SK-N-SH treated with all-trans-retinoic acid at 6 μM for 48 hours (cell line): ENCODE results near the gene MYOCD.

Experiments used
- ATAC-seq: fragments of 200-7000 bp; cut with Tn5 transposase; 3 replicates; pipeline ENCODE4 v1.9.1; 2020; ENCODE audit warnings: mild to moderate bottlenecking, moderate library complexity
- ARNTL ChIP-seq: fragments of 450-650 bp; formaldehyde crosslinking; IDR thresholded peaks from 2 replicates; pipeline ENCODE4 v1.5.0; 2020; ENCODE audit warnings: low read depth, mild to moderate bottlenecking, moderate library complexity, borderline replicate concordance
- BACH2 ChIP-seq: fragments of 250-450 bp; sonication (Bioruptor Pico); IDR thresholded peaks from 2 replicates; pipeline ENCODE4 v1.9.0; 2021; ENCODE audit warnings: mild to moderate bottlenecking, borderline replicate concordance
- CREB5 ChIP-seq: fragments of 250-450 bp; sonication (Bioruptor Pico); IDR thresholded peaks from 2 replicates; pipeline ENCODE4 v1.5.1; 2020; ENCODE audit warnings: low read depth, mild to moderate bottlenecking, moderate library complexity
- CSDC2 ChIP-seq: fragments of 250-450 bp; sonication (Bioruptor Pico); IDR thresholded peaks from 2 replicates; pipeline ENCODE4 v1.5.0; 2020; ENCODE audit warnings: mild to moderate bottlenecking, moderate library complexity
- ESRRG ChIP-seq: fragments of 250-450 bp; sonication (Bioruptor Pico); IDR thresholded peaks from 2 replicates; pipeline ENCODE4 v1.6.1; 2021; ENCODE audit warnings: mild to moderate bottlenecking
- GLIS3 ChIP-seq: fragments of 250-450 bp; sonication (Bioruptor Pico); IDR thresholded peaks from 2 replicates; pipeline ENCODE4 v1.5.0; 2020; ENCODE audit warnings: mild to moderate bottlenecking, moderate library complexity
- ISL1 ChIP-seq: fragments of 250-450 bp; sonication (Bioruptor Pico); IDR thresholded peaks from 2 replicates; pipeline ENCODE4 v2.1.2; 2022; ENCODE audit warnings: mild to moderate bottlenecking, moderate library complexity
- OSR1 ChIP-seq: fragments of 250-450 bp; sonication (Bioruptor Pico); IDR thresholded peaks from 2 replicates; pipeline ENCODE4 v1.8.0; 2022; ENCODE audit warnings: moderate library complexity, mild to moderate bottlenecking, inconsistent platforms
- PPARA ChIP-seq: fragments of 250-450 bp; sonication (Bioruptor Pico); IDR thresholded peaks from 2 replicates; pipeline ENCODE4 v1.5.0; 2020; ENCODE audit warnings: mild to moderate bottlenecking, borderline replicate concordance
- RARB ChIP-seq: fragments of 250-450 bp; sonication (Bioruptor Pico); IDR thresholded peaks from 2 replicates; pipeline ENCODE4 v1.8.0; 2021; ENCODE audit warnings: mild to moderate bottlenecking, moderate library complexity
- TCF4 ChIP-seq: fragments of 250-450 bp; sonication (Bioruptor Pico); IDR thresholded peaks from 2 replicates; pipeline ENCODE4 v1.8.0; 2021; ENCODE audit warnings: mild to moderate bottlenecking, moderate library complexity, borderline replicate concordance
- TOX ChIP-seq: fragments of 250-450 bp; sonication (Bioruptor Pico); IDR thresholded peaks from 2 replicates; pipeline ENCODE4 v1.8.0; 2021; ENCODE audit warnings: mild to moderate bottlenecking, moderate library complexity, borderline replicate concordance
- ZFP3 ChIP-seq: fragments of 250-450 bp; sonication (Bioruptor Pico); IDR thresholded peaks from 2 replicates; pipeline ENCODE4 v1.5.0; 2020; ENCODE audit warnings: mild to moderate bottlenecking, moderate library complexity
- ZFP30 ChIP-seq: fragments of 450-650 bp; formaldehyde crosslinking; IDR thresholded peaks from 2 replicates; pipeline ENCODE4 v1.5.0; 2022; ENCODE audit warnings: mild to moderate bottlenecking, moderate library complexity
- ZNF70 ChIP-seq: fragments of 450-650 bp; formaldehyde crosslinking; IDR thresholded peaks from 2 replicates; pipeline ENCODE4 v1.5.0; 2020; ENCODE audit warnings: mild to moderate bottlenecking, moderate library complexity
- ZNF8 ChIP-seq: fragments of 450-650 bp; formaldehyde crosslinking; IDR thresholded peaks from 2 replicates; pipeline ENCODE4 v1.5.0; 2020; ENCODE audit warnings: mild to moderate bottlenecking, moderate library complexity
- TF ChIP-seq, protein P1 (sequence below): fragments of 250-450 bp; sonication (Bioruptor Pico); IDR thresholded peaks from 2 replicates; pipeline ENCODE4 v1.5.0; 2020; ENCODE audit warnings: mild to moderate bottlenecking, moderate library complexity
- TF ChIP-seq, protein P2 (sequence below): fragments of 250-450 bp; sonication (Bioruptor Pico); IDR thresholded peaks from 2 replicates; pipeline ENCODE4 v1.5.1; 2021; ENCODE audit warnings: mild to moderate bottlenecking, moderate library complexity
- TF ChIP-seq, protein P3 (sequence below): fragments of 250-450 bp; sonication (Bioruptor Pico); IDR thresholded peaks from 2 replicates; pipeline ENCODE4 v1.8.0; 2020; ENCODE audit warnings: mild to moderate bottlenecking, moderate library complexity, borderline replicate concordance

Gene MYOCD

DNA sequence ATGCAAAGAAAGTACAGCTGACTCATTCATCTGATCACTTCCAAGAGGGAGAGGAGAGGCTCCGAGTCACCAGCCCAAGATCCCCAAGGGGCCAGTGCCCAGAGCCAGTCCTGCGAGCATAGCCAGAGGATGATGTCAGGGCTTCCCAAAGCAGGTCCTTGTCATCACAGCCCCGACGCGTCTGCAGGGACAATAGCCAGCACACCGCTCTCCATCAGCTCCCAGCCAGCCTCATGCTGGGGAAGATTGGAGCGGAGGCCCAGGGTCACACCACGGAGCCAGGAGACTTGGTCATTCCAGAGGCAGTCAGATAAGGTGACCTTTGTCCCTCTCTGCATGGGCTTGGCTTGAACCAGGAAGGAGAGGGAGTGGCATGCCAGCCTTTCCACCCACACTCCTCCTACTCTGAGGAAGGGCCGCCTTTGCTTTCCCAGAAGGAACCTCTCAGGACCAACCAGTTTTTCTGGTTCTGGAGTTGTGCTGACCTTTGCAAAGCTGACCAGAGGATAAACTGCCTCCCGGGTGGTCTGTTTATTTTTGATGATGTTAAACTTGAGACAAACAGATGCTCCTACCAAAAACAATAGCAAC is 65.3 kb downstream of the MYOCD start (continued):
- TF ChIP-seq, protein P1, sequence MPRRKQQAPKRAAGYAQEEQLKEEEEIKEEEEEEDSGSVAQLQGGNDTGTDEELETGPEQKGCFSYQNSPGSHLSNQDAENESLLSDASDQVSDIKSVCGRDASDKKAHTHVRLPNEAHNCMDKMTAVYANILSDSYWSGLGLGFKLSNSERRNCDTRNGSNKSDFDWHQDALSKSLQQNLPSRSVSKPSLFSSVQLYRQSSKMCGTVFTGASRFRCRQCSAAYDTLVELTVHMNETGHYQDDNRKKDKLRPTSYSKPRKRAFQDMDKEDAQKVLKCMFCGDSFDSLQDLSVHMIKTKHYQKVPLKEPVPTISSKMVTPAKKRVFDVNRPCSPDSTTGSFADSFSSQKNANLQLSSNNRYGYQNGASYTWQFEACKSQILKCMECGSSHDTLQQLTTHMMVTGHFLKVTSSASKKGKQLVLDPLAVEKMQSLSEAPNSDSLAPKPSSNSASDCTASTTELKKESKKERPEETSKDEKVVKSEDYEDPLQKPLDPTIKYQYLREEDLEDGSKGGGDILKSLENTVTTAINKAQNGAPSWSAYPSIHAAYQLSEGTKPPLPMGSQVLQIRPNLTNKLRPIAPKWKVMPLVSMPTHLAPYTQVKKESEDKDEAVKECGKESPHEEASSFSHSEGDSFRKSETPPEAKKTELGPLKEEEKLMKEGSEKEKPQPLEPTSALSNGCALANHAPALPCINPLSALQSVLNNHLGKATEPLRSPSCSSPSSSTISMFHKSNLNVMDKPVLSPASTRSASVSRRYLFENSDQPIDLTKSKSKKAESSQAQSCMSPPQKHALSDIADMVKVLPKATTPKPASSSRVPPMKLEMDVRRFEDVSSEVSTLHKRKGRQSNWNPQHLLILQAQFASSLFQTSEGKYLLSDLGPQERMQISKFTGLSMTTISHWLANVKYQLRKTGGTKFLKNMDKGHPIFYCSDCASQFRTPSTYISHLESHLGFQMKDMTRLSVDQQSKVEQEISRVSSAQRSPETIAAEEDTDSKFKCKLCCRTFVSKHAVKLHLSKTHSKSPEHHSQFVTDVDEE: no peak

DNA sequence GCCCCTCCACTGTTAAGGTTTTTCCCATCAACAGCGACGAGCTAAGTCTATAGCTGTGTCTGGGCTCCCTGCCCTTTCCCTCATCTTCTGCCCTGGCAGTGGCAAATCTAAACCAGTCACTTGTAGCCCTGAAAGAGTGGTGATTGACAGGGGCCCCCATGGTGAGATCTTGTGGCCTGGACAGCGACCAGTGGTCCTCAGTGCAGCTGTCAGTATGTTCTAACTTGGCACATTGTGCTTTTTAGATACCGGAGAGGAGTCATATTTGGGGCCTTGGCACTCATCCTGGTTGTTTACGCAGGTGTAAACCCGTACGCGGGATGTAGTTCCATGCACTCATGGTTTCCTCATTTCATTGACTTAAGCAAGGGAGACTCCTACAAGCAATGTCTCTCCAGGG is 66.1 kb downstream of the MYOCD start:
- no peak for ATAC-seq
- TF ChIP-seq ARNTL (CRISPR knock-in tag) (no peak), CSDC2 (CRISPR knock-in tag) (no peak), ZNF8 (CRISPR knock-in tag) (no peak), TCF4 (CRISPR knock-in tag) (no peak), GLIS3 (CRISPR knock-in tag) (no peak)
- TF ChIP-seq, protein P2, sequence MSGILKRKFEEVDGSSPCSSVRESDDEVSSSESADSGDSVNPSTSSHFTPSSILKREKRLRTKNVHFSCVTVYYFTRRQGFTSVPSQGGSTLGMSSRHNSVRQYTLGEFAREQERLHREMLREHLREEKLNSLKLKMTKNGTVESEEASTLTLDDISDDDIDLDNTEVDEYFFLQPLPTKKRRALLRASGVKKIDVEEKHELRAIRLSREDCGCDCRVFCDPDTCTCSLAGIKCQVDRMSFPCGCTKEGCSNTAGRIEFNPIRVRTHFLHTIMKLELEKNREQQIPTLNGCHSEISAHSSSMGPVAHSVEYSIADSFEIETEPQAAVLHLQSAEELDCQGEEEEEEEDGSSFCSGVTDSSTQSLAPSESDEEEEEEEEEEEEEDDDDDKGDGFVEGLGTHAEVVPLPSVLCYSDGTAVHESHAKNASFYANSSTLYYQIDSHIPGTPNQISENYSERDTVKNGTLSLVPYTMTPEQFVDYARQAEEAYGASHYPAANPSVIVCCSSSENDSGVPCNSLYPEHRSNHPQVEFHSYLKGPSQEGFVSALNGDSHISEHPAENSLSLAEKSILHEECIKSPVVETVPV (CRISPR knock-in tag): no peak

DNA sequence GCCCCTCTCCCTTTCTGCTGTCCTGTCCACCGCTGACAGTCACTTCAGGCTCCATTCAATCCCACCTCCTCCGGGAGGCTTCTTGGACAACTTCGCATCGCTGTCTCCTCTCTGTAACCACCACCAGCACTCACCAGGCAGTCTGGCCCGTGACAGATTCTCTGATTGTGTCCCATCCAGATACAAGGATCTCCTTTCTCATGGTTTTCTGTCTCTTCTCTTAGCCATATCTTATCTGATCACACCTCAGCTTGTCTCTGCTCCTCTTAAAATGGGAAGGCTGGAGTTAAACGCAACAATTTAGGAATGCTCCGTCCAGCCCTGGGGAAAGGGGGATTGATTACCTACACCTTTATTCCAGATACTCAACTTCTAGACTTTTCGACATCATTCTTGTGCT is 66.7 kb downstream of the MYOCD start:
- TF ChIP-seq ESRRG: no peak
- no peak for TF ChIP-seq ZFP3 (CRISPR knock-in tag)
- no peak for TF ChIP-seq ZNF70
- ATAC-seq: no peak

GRCh38 chr17:12734926-12735325 is 69.2 kb downstream of the MYOCD start:
- TF ChIP-seq TOX: no peak
- no peak for TF ChIP-seq PPARA (CRISPR knock-in tag)
- no peak for TF ChIP-seq ESRRG
- TF ChIP-seq, protein P3, sequence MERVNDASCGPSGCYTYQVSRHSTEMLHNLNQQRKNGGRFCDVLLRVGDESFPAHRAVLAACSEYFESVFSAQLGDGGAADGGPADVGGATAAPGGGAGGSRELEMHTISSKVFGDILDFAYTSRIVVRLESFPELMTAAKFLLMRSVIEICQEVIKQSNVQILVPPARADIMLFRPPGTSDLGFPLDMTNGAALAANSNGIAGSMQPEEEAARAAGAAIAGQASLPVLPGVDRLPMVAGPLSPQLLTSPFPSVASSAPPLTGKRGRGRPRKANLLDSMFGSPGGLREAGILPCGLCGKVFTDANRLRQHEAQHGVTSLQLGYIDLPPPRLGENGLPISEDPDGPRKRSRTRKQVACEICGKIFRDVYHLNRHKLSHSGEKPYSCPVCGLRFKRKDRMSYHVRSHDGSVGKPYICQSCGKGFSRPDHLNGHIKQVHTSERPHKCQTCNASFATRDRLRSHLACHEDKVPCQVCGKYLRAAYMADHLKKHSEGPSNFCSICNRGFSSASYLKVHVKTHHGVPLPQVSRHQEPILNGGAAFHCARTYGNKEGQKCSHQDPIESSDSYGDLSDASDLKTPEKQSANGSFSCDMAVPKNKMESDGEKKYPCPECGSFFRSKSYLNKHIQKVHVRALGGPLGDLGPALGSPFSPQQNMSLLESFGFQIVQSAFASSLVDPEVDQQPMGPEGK (CRISPR knock-in tag): no peak
- TF ChIP-seq BACH2 (CRISPR knock-in tag): no peak
- no peak for ATAC-seq

GRCh38 chr17:12735517-12735916 is 69.8 kb downstream of the MYOCD start:
- ATAC-seq: no peak
- TF ChIP-seq GLIS3 (CRISPR knock-in tag): no peak
- TF ChIP-seq RARB (CRISPR knock-in tag): no peak
- TF ChIP-seq ISL1 (CRISPR knock-in tag): no peak
- no peak for TF ChIP-seq TCF4 (CRISPR knock-in tag)
- TF ChIP-seq, protein P2 (CRISPR knock-in tag): no peak
- no peak for TF ChIP-seq CSDC2 (CRISPR knock-in tag)
- no peak for TF ChIP-seq ZFP30 (CRISPR knock-in tag)
- no peak for TF ChIP-seq ARNTL (CRISPR knock-in tag)
- TF ChIP-seq OSR1 (CRISPR knock-in tag): no peak
- TF ChIP-seq, protein P3 (CRISPR knock-in tag): no peak
- no peak for TF ChIP-seq ZNF8 (CRISPR knock-in tag)
- TF ChIP-seq ZNF70: no peak
- TF ChIP-seq PPARA (CRISPR knock-in tag): no peak
- no peak for TF ChIP-seq CREB5 (CRISPR knock-in tag)
